ENCODE results near the gene C10orf90.

The C10orf90 gene

DNA sequence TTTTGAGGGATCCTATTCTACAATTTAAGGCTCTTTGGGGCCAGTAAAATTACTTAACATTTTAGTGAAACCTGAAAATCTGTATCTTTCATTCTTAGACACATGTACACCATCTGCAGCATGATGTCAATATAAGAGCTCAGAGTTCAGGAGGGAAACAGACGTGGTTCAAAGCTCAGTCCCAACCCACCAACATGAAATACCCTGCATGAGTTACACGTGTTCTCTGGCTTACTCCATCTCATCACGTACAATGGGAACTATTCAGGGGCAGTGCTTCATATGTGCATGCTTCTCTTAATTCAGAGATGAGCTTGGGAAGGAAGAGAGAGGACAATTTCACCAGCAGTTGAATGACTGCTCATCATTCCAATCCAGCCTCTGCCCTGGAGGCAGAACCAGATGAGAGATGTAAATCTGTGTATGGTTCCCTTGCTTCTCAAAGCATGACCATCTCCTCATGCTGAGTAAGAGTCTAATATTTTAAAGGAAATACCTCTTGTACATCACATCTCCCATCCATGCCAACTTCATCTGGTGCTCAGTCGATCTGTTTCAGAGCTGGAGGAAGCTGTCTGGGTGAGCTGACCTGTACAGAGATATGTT, 253.2 kb downstream of the C10orf90 start:
- no peak for DNase-seq

DNA sequence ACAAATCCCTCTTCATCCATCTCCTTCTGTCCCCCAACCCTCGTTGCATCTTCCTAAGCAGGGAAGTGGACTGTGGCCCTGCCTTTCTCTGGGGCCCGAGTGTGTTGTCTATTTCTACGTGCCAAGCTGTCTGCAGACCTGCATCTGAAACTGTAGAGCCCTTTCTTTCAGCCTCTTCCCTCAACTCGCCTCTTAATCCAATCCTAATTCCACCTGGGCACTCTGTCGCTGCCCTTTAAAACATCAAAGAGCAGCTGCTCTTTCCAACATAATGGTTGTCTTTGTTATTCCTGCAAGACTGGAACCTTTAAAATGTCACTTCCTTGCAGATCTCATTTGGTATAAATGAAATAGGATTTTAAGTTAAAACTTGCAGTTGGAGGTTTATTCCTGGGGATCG, 260.7 kb downstream of the C10orf90 start:
- DNase-seq: no peak

- DNase-seq: no peak
Measured at GRCh38 chr10:126408953-126409641, 261.4 kb downstream of the C10orf90 start.

- DNase-seq: no peak
Measured at GRCh38 chr10:126407831-126408230, 262.7 kb downstream of the C10orf90 start.

DNA sequence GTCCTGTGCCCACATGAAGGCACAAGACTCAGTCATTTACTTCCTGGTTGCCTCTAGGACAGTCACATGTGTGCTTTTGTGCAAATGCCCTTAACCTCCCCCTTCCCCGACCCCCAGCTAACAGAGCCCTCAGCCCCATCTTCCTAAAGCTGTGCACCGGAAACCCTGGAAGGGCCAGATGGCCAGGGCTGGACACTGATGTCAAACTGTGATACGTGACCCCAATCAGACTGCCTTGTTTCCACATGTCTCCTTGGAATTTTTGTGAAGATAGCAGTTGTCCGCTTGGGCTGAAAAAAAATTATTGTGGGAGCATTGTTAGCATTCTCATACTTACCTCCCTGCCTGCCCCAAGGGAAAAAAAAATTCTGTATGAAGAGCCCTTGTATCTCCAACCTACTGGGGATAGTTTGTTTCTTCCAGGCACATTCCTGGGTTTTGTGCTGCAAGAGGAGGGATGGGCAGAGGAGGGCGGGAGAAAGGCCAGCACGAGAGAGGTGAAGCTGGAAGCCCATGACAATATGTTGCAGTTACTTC, 265.2 kb downstream of the C10orf90 start:
- no peak for DNase-seq

DNA sequence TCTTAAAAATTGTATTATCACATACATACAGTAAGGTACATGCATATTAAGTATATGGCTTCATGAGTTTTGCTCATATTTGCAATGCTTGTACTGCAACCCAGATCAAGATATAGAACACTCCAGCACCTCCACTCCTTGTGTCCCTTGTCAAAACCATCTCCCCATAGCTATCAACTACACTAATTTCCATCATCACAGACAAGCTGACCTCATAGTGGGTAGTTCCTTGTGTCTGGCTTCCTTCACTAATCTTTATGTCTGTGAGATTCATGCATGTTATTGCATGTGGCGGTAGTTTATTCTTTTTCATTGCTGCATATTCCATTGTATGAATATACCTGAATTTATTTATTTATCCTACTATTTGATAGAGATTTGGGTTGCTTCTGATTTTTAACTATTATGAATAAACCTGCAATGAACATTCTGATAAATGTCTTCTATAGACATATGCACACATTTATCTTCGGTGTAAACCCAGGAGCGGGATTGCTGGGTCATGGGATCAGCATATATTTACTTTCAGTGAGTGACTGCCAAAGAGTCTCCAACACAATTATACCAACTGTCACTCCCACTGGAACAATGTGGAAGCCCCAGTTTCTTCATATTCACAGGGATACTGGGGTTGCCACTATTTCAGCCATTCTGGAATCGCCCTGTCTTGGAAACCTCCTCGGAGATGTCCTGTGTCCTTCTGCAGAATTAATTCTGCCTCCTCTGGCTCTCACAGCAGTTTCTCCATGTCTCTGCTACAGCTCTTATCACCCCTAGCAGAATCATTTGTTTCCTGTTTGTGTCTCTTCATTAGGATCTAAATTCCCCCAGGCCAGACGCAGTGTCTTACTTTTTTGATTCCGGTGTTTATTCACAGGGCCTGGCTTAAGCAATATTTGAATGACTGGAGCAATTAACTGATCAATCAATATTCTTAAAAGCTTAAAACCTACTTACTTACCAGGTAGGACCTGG, 267.5 kb downstream of the C10orf90 start:
- DNase-seq: no peak

- DNase-seq: no peak
Measured at GRCh38 chr10:126400641-126401040, 269.9 kb downstream of the C10orf90 start.

DNA sequence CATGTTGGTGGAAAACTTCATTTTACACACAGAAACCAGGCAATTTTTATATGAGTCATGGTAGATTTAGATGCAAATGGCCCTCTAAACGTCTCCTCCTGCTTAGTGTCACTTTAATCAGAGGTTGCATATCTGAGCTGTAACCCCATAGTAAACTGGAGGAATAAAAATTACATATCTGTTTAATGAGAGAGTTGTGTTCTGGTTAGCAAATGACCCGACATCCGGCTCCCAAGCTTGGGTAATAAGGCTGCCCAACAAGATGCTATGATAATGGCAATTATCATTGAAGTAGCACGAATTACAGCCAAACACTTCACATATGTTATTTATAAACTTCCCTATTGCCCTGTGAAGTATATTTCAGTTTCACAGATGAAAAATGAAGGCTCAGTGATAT, 271.6 kb downstream of the C10orf90 start:
- DNase-seq: no peak

- no peak for DNase-seq
Measured at GRCh38 chr10:126398383-126398743, 272.1 kb downstream of the C10orf90 start.

DNA sequence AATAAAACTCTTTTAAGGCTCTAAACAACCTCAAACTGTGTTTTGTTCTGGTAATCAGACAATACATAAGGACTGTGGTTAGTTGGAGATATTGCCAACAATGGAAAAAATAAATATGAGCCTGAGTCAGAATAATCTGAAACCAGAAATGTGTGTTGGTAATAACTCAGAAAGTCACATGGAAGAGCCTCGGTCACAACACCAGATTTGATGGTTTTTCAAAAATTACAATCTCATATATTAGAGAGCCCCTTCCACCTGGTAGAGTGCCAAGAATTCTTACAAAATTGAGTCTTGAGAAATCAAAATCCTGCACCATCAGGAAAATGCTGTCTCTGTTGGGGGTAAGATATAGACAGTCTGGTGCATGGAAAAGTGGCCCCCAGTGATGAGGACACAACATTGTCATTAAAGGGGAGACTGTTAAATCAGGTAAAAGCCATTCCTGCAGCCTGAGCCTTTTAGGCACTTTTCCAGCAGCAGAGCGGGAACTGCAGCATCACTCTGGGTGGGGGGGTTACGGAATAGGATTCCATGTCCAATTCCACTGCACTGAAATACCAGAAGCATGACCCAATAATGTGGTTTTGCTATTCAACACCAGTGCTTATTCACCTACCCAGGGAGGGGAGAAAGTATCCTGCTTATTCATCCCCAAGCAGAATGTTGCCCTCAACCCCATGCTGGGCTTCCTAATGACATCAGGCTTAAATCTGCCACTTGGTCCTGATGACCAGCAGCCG, 272.7 kb downstream of the C10orf90 start:
- no peak for DNase-seq

DNA sequence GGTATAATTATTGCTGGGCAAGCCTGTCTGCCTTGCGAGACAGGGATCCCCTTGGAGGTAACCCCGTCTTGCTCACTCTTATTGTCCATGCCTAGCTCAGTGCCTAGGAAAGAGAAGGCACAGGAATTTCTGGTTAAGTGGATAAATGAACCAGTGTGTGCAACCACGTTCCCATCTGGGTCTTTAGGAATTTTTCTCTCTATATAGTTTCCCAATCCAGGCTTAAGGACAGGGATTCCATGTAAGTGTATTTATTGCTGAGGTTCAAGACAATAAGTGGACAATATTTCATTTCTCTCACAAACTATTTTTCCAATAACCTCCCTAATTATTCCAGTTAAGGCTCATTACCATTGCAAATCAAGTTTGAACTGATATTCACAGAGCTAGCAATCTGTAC, 273.3 kb downstream of the C10orf90 start:
- DNase-seq: no peak

GRCh38 chr10:126394948-126395347, 275.5 kb downstream of the C10orf90 start:
- DNase-seq: peak; percentile 34

GRCh38 chr10:126393076-126393475, 277.4 kb downstream of the C10orf90 start:
- no peak for DNase-seq

GRCh38 chr10:126392469-126392868, 278.0 kb downstream of the C10orf90 start:
- DNase-seq: no peak

GRCh38 chr10:126392068-126392467, 278.4 kb downstream of the C10orf90 start:
- DNase-seq: no peak

DNA sequence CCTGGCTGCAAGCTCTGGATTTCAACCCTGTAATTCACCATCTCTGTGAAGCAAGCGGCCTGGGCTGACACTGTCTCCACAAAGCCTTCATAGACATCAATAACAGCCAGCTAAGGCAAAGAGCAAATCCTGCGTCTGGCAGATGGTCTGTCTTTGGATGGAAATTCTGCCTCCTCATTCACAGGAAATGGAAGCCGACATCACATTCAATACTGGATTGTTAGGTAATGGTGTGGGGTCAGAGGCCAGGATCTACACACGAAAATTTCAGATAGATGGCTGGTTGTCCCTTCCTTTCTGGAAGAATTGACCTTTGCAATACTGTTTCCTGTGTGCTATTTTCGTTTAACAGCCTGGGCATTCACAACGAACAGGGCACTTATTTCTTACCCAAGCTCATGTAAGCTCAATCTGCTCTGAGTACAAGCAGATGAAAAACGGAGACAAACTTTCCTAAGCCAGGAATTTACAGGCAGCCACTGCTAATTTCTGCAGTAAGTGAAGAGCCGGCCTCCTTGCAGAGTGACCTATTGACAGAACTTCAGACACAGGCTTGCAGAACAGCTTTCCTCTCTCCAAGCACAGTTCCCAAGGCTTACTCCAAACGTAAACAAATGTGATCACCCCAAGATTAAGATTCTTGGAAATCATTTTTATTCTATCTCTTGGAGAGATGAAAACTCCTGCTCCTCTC, 279.2 kb downstream of the C10orf90 start:
- DNase-seq: peak; percentile 72

GRCh38 chr10:126390324-126390723, 280.2 kb downstream of the C10orf90 start:
- DNase-seq: no peak

- peak; percentile 81 for DNase-seq
Measured at GRCh38 chr10:126387931-126388911, 282.3 kb downstream of the C10orf90 start, which contains the start of gene ADAM12. TSS of gene ADAM12 (minus strand) at chr10:126388477. CDS start at chr10:126388145, 332 bp downstream.

- peak; percentile 89 for DNase-seq
Measured at GRCh38 chr10:126387041-126387921, 283.2 kb downstream of the C10orf90 start.
